ENCODE data around the gene TPM1.

The TPM1 gene

DNA sequence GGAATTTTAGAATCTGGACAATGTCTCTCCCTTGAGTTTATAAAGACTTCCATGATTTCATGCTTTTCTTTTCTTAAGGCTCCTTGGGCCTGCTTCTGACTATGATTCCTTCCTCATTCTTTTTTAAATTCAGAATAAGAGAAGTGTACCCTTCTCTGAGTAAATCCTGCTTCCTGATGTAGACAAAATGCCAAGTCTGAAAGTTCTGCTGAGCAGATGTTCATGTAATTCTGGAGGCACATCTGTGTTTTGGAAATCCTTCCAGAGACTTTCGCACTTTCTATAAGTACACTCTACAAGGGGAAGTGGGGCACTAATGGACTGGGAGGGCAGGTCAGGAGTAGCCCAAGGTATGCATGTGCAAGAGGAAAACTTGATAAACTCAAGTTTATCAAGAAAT lies 24.8 kb downstream of the TPM1 start:
- H3K27me3 ChIP-seq (ENCODE audit: insufficient read depth, low read length) = no peaks in the 10 kb centered on the region
- H3K79me2 ChIP-seq (ENCODE audit: control insufficient read depth, insufficient read depth, low read length, unreplicated experiment) = no peaks in the 10 kb centered on the region
- H3K36me3 ChIP-seq (ENCODE audit: insufficient read depth, low read length) = peaks cover 53% of the 10 kb centered on the region
- H3K27ac ChIP-seq (ENCODE audit: low read depth, low read length) = no peak overlapping the region
- no peaks in the 10 kb centered on the region for H3K4me1 ChIP-seq (ENCODE audit: control insufficient read depth, insufficient read depth, low read length, unreplicated experiment)
- no peak overlapping the region for H2AFZ ChIP-seq (ENCODE audit: low read length, unreplicated experiment)
- no peak overlapping the region for H3K4me3 ChIP-seq (ENCODE audit: low read depth, low read length)

DNA sequence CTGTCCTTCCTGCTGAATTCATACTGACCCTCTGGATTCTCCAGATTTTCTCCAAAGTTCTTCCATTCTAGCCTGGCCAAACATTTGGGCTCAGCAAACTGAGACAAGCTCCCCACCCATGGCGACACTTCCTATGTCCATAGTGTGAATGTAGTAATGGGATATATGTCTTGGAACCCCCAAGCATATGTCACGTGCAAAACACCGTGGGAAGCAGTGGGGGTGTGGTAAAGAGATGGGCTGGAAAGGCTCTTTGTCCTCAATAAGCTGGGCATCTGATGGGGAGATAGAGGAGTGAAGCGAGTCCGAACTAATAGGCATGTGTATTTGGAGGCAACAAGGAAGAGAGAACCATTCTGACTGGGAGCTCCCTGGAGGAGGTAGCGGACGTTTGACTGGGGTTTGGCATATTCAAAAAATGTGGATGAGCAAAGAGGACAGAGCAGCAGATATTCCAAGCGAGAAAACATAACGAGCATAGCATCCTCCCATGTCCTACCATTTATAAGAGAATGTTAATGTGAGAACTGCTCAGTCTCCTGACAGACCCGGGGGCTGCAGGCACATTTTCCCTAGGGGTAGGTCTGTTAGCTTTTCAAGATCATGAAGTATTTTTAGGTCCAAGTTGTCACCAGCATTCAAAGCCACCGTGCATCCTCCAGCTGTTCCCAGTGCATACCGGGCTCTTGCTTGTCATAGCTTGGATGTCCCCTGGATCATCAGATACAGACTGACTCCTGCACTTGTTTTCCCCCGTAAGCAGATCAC lies 25.6 kb downstream of the TPM1 start:
- Histone ChIP-seq H3K79me2 (ENCODE audit: control insufficient read depth, insufficient read depth, low read length, unreplicated experiment) (no peaks in the 10 kb centered on the region), H3K27me3 (ENCODE audit: insufficient read depth, low read length) (no peaks in the 10 kb centered on the region), H3K4me1 (ENCODE audit: control insufficient read depth, insufficient read depth, low read length, unreplicated experiment) (no peaks in the 10 kb centered on the region), H3K36me3 (ENCODE audit: insufficient read depth, low read length) (peaks cover 44% of the 10 kb centered on the region; the same call in 1 of the 2 replicates), H3K4me3 (ENCODE audit: low read depth, low read length) (no peak overlapping the region), H3K27ac (ENCODE audit: low read depth, low read length) (no peak overlapping the region), H2AFZ (ENCODE audit: low read length, unreplicated experiment) (no peak overlapping the region)

DNA sequence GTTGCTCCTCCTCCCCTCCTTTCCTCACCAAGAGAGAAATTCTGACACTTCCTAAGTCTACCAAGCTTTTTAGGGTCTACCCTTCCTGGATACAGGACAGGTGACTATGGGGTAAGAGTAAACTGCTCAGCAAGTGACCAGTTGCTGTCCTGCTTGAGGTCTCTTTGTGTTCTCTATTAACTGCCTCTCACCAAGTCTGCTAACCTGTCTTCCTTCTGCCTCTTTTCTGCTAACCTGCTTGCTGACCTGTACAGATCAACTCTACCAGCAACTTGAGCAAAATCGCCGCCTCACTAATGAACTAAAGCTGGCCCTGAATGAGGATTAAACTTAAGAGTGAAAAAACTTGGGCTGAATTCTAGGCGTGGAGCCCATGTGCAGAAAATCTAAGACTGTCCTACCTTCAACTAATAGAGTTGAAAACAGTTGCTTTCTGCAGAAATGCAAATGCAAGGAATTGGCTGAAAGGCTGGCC lies 27.1 kb downstream of the TPM1 start:
- Histone ChIP-seq H2AFZ (ENCODE audit: low read length, unreplicated experiment) (no peak overlapping the region), H3K36me3 (ENCODE audit: insufficient read depth, low read length) (peaks cover 31% of the 10 kb centered on the region; the same call in 1 of the 2 replicates), H3K79me2 (ENCODE audit: control insufficient read depth, insufficient read depth, low read length, unreplicated experiment) (no peaks in the 10 kb centered on the region), H3K27me3 (ENCODE audit: insufficient read depth, low read length) (no peaks in the 10 kb centered on the region), H3K4me3 (ENCODE audit: low read depth, low read length) (no peak overlapping the region), H3K27ac (ENCODE audit: low read depth, low read length) (no peak overlapping the region), H3K4me1 (ENCODE audit: control insufficient read depth, insufficient read depth, low read length, unreplicated experiment) (no peaks in the 10 kb centered on the region)

DNA sequence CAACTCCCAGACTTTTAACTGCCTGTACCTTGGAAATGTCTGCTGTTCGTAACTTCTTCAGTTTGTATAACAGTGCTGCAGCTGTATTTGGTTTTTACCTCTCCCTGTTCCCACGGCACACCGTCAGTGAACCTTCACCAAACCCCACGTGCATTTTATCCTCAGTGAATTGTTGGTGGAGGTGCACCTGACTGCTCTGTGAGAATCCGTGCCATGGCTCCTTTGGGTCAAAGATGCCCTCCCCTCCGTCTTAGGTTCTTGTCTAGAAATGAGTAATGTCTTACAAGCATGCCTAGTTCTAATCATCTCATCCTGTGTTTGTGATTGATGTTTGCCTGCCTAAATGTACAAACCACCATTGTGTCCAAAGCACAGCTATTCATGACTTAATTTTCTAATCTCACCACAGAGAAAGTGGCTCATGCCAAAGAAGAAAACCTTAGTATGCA lies 28.2 kb downstream of the TPM1 start:
- peaks cover 9% of the 10 kb centered on the region for H3K4me1 ChIP-seq (ENCODE audit: control insufficient read depth, insufficient read depth, low read length, unreplicated experiment)
- no peak overlapping the region for H3K27ac ChIP-seq (ENCODE audit: low read depth, low read length)
- H3K79me2 ChIP-seq (ENCODE audit: control insufficient read depth, insufficient read depth, low read length, unreplicated experiment) = no peaks in the 10 kb centered on the region
- H2AFZ ChIP-seq (ENCODE audit: low read length, unreplicated experiment) = no peak overlapping the region
- no peak overlapping the region for H3K4me3 ChIP-seq (ENCODE audit: low read depth, low read length)
- no peaks in the 10 kb centered on the region for H3K27me3 ChIP-seq (ENCODE audit: insufficient read depth, low read length)
- H3K36me3 ChIP-seq (ENCODE audit: insufficient read depth, low read length) = peaks cover 27% of the 10 kb centered on the region; the same call in 1 of the 2 replicates

DNA sequence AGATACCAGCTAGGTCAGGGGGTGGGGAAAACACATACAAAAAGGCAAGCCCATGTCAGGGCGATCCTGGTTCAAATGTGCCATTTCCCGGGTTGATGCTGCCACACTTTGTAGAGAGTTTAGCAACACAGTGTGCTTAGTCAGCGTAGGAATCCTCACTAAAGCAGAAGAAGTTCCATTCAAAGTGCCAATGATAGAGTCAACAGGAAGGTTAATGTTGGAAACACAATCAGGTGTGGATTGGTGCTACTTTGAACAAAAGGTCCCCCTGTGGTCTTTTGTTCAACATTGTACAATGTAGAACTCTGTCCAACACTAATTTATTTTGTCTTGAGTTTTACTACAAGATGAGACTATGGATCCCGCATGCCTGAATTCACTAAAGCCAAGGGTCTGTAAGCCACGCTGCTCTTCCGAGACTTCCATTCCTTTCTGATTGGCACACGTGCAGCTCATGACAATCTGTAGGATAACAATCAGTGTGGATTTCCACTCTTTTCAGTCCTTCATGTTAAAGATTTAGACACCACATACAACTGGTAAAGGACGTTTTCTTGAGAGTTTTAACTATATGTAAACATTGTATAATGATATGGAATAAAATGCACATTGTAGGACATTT lies 28.9 kb downstream of the TPM1 start:
- Histone ChIP-seq H3K4me3 (ENCODE audit: low read depth, low read length) (no peak overlapping the region), H3K36me3 (ENCODE audit: insufficient read depth, low read length) (peaks cover 27% of the 10 kb centered on the region; the same call in 1 of the 2 replicates), H3K27ac (ENCODE audit: low read depth, low read length) (no peak overlapping the region), H3K79me2 (ENCODE audit: control insufficient read depth, insufficient read depth, low read length, unreplicated experiment) (no peaks in the 10 kb centered on the region), H3K4me1 (ENCODE audit: control insufficient read depth, insufficient read depth, low read length, unreplicated experiment) (peaks cover 13% of the 10 kb centered on the region), H3K27me3 (ENCODE audit: insufficient read depth, low read length) (no peaks in the 10 kb centered on the region), H2AFZ (ENCODE audit: low read length, unreplicated experiment) (no peak overlapping the region)

DNA sequence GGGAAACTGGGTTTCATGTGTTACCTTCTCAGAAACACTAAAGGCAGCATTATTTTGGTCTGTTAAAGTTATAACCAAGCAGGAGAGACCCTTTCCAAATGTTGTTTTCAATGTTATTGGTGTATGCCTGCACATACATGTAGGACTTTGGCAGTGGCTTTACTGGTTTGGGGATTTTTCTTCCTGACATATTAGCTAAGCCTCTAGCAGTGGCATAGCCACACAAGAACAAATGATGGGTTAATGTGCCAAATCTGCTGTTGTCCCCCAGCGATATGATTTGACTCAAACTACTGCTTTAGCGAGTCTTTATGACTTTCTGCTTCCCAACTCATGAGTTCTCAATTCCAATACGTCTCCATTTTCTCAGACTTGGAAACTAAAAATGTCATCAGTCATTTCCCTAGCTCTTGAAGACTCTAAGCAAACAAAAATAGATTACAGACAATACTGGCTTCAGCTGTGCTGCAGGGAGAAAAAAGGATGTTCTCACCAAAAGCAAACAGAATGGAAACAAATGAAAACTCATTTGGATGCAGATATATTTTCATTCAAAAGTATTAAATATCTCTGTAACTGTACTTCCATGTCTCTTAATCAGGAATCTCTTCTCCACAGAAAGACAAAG lies 29.6 kb downstream of the TPM1 start:
- H3K36me3 ChIP-seq (ENCODE audit: insufficient read depth, low read length) = peaks cover 24% of the 10 kb centered on the region; the same call in 1 of the 2 replicates
- no peaks in the 10 kb centered on the region for H3K27me3 ChIP-seq (ENCODE audit: insufficient read depth, low read length)
- H2AFZ ChIP-seq (ENCODE audit: low read length, unreplicated experiment) = no peak overlapping the region
- peaks cover 13% of the 10 kb centered on the region for H3K4me1 ChIP-seq (ENCODE audit: control insufficient read depth, insufficient read depth, low read length, unreplicated experiment)
- H3K27ac ChIP-seq (ENCODE audit: low read depth, low read length) = no peak overlapping the region
- H3K79me2 ChIP-seq (ENCODE audit: control insufficient read depth, insufficient read depth, low read length, unreplicated experiment) = no peaks in the 10 kb centered on the region
- no peak overlapping the region for H3K4me3 ChIP-seq (ENCODE audit: low read depth, low read length)

DNA sequence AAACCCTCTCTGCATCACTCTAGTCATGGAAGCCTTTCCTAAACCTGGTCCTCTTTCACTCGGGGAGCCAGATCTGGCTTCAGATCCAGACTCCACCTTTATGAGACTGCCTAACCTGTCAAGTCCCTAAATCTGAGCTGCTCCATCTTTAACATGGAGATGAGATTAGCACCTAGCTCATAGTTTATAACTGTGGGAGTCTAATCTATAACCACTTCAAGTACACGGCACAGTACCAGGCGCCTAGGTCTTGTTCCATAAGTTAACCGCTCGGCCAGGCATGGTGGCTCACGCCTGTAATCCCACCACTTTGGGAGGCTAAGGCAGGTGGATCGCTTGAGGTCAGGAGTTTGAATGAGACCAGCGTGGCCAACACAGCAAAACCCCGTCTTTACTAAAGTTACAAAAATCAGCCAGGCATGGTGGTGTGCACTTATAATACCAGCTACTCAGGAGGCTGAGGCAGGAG lies 30.3 kb downstream of the TPM1 start:
- no peak overlapping the region for H2AFZ ChIP-seq (ENCODE audit: low read length, unreplicated experiment)
- H3K79me2 ChIP-seq (ENCODE audit: control insufficient read depth, insufficient read depth, low read length, unreplicated experiment) = no peaks in the 10 kb centered on the region
- H3K4me3 ChIP-seq (ENCODE audit: low read depth, low read length) = no peak overlapping the region
- no peaks in the 10 kb centered on the region for H3K27me3 ChIP-seq (ENCODE audit: insufficient read depth, low read length)
- peaks cover 13% of the 10 kb centered on the region for H3K4me1 ChIP-seq (ENCODE audit: control insufficient read depth, insufficient read depth, low read length, unreplicated experiment)
- H3K27ac ChIP-seq (ENCODE audit: low read depth, low read length) = no peak overlapping the region
- H3K36me3 ChIP-seq (ENCODE audit: insufficient read depth, low read length) = peaks cover 17% of the 10 kb centered on the region; the same call in 1 of the 2 replicates

DNA sequence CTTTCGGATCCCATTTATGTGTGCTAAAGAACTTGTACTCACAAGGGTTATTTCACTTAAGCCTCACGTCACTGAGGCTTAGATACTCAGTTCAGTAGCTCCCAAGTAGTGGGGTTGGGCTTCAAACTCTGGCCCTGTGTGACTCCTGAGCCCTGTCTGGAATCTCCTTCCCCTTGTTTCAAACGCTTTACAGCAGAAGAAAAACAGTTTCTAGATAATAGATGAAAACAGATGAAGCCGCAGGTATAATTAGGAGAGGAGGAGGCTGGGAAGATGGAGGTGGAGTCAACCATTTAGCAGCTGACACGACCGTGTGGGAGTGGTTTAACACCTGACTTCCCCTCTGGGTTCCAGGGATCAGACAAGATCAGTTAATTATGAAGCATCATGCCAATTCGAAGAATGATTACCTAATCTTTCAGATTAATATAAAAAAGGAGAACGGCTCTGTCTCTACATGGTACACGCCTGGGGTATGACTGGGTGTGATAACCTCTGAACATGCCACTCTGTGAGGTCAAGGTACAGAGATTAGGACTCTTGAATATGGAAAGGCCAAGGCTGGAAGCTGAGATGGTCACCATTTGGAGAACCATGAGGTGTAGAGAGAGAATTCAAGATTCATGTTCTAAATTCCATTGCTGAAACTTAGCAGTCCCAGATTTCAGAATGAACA lies 31.1 kb downstream of the TPM1 start:
- no peak overlapping the region for H2AFZ ChIP-seq (ENCODE audit: low read length, unreplicated experiment)
- no peak overlapping the region for H3K27ac ChIP-seq (ENCODE audit: low read depth, low read length)
- H3K4me3 ChIP-seq (ENCODE audit: low read depth, low read length) = no peak overlapping the region
- no peaks in the 10 kb centered on the region for H3K79me2 ChIP-seq (ENCODE audit: control insufficient read depth, insufficient read depth, low read length, unreplicated experiment)
- peaks cover 13% of the 10 kb centered on the region for H3K4me1 ChIP-seq (ENCODE audit: control insufficient read depth, insufficient read depth, low read length, unreplicated experiment)
- peaks cover 12% of the 10 kb centered on the region; the same call in 1 of the 2 replicates for H3K36me3 ChIP-seq (ENCODE audit: insufficient read depth, low read length)
- no peaks in the 10 kb centered on the region for H3K27me3 ChIP-seq (ENCODE audit: insufficient read depth, low read length)

DNA sequence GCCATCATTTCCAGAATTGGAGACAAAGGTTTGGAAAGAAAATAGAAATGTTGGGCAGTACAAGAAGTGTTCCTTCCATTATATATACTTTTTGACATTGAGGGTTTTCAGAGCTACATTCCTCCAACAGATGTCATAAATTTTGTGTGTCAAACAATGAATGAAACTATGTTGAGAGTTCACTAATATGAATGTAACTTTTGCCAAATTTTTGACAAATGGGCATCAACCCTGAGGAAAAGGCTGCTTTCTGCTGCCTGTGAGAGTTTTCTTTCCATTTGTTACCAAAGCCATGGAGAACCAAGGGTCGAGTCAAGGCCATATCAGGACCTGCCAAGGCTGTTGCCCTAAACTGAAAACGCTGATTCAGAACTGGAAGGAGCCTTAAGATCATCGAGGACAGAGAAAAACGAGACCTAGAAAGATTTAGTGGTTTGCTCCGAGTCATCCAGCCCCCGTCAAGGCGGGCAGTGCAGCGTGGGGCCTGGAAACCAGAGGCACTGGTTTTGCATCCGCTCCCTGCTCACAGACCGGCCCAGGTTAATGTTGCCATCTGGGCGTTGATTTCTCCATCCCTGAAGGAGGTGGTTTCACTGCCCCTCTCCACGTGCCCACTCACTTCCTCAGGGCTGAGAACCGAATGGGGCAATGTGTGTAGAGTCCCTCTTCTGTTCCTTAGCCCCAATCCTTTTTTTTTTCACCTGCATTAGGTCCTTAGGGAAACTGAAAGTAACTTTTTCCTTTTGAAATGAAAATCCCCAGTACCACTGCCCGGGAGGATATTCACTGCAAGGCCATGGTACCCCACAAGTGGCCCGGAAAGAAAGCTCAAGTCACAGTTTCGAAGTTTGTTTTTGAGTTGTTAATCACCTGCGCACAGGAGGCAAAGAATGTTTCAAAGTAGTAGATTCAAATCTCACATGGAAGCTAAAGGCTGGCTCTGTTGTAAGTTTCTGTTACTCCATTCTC lies 32.8 kb downstream of the TPM1 start:
- Histone ChIP-seq H3K27me3 (ENCODE audit: insufficient read depth, low read length) (no peaks in the 10 kb centered on the region), H3K4me1 (ENCODE audit: control insufficient read depth, insufficient read depth, low read length, unreplicated experiment) (peaks cover 13% of the 10 kb centered on the region), H3K36me3 (ENCODE audit: insufficient read depth, low read length) (peaks cover 12% of the 10 kb centered on the region; the same call in 1 of the 2 replicates), H3K27ac (ENCODE audit: low read depth, low read length) (peak overlapping the region; percentile 33; the same call in 1 of the 2 replicates), H3K79me2 (ENCODE audit: control insufficient read depth, insufficient read depth, low read length, unreplicated experiment) (no peaks in the 10 kb centered on the region), H2AFZ (ENCODE audit: low read length, unreplicated experiment) (peak overlapping the region; percentile 79), H3K4me3 (ENCODE audit: low read depth, low read length) (peak overlapping the region; percentile 50)
